ENCODE results near the gene RYR1. TPM values are rescaled to one million over a fixed set of nuclear protein-coding genes. Genes with fewer than 3 reads are reported as not detected.
A peak's percentile ranks its signal among the peaks of the same experiment; 100 is the strongest.

RYR1 gene
- total and polyA plus RNA-seq, 10 of the 15 experiments (the other 5 are each of a cell fraction or from before 2014, with no cell fraction given) = under 0.01 to 0.32 (median 0.07) TPM; not detected in 1

DNA sequence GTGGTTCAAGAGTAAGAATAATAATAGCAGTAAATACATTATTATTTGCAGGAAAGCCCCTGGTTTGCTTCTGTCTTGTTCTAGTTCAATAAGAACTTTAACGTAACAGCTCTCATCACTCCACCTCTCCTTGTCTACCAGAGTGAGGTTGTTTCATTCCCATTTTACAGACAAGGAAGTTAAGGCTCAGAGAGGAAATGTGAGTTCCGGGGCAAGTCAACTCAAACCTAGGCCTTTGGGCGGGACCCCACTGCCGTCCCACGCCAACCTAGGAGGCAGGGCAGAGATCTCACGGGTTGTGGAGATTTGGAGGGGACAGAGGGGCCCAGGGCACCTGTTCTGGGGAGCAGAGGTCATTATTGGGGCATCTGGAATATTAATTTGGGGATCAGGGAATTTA is 182.8 kb downstream of the RYR1 start (continued):
- no peak for TF ChIP-seq SRF (IDR thresholded peaks at IDR 0.05; ENCODE audit: low read depth in 2 of 2, low read length in 2 of 2)

DNA sequence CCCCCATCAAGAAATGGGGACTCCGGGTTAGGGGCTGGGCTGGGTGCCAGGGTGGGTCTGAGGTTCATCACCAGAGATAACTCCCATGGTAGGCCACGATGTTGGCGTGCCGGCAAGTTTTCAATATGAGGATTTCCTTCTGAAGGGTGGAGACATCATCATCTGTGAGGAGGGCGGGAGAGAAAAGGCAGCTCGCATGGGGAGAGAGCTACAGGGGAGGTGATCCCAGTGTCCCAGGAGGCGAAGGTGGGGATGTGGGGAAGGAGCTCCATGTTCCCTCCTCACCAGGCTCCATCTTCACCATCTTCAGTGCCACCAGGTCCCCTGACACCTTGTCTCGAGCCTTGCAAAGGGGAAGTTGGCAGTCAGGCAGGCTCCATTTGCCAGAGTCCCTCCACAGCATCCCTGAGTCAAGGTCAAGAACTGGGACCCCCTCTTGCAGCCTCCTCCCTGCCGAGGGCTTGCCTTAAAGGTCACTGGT is 183.8 kb downstream of the RYR1 start:
- under 1% methylated on average over 9 of the region's 9 CpGs for WGBS (ENCODE audit: insufficient coverage, insufficient replicate concordance, low lambda C conversion rate, missing lambda C conversion rate)

More for the DNA sequence above, 183.8 kb downstream of the RYR1 start:
- Histone ChIP-seq H4K20me1 (ENCODE audit: control insufficient read depth, insufficient read depth) (no peaks in the 10 kb centered on the region), H3K9ac (ENCODE audit: control insufficient read depth, insufficient read depth, low read length) (peak overlapping the region; percentile 92), H3K9me3 (replicated peaks; ENCODE audit: control insufficient read depth, insufficient read depth, low read length) (no peaks in the 10 kb centered on the region), H3K4me3 (peak overlapping the region; percentile 84), H3K4me1 (ENCODE audit: control insufficient read depth, insufficient read depth, low read length) (peaks cover 12% of the 10 kb centered on the region), H3K27me3 (replicated peaks in 1 of 2; ENCODE audit: control insufficient read depth in 2 of 2, insufficient read depth in 2 of 2, low read length in 1 of 2) (no peaks in the 10 kb centered on the region), H3K36me3 (ENCODE audit: control insufficient read depth in 2 of 2, insufficient read depth in 2 of 2, low read length in 1 of 2) (peaks cover 16% of the 10 kb centered on the region in 2 experiments), H3K4me2 (ENCODE audit: control insufficient read depth, insufficient read depth) (peak overlapping the region; percentile 85), H2AFZ (ENCODE audit: control insufficient read depth, low read depth, low read length) (peak overlapping the region; percentile 61), H3K79me2 (ENCODE audit: control insufficient read depth, insufficient read depth, low read length) (peaks cover 51% of the 10 kb centered on the region), H3K27ac (ENCODE audit: control insufficient read depth, insufficient read depth) (peak overlapping the region; percentile 98)
- intact Hi-C loops (cut with micrococcal nuclease; ENCODE audit: unreplicated experiment) (no loop called here), in situ Hi-C loops (cut with MboI) (loop anchor here (5.0 kb wide), 1 partner anchor 55 kb away; no protein-coding TSS in a partner anchor)
- DNase-seq (ENCODE audit: low read depth, low spot score) (peak; percentile 9), FAIRE-seq (no peak), ATAC-seq (peak; percentile 12)
- ChIA-PET POLR2A (interaction anchor here (0.5 to 6.2 kb wide), 19 partner anchors 12 to 356 kb away, joined by 3 to 135 read pairs (median 5); partner anchors contain the start of genes ACTN4, ECH1, FAM98C and MRPS12), RAD21 (ENCODE audit: unreplicated experiment) (interaction anchor here (1.0 to 5.6 kb wide), 12 partner anchors 17 to 313 kb away, joined by 3 to 135 read pairs (median 13); partner anchors contain the start of genes ACTN4, FAM98C, MRPS12 and RINL), CTCF (interaction anchor here (0.5 to 6.5 kb wide), 14 partner anchors 10 to 313 kb away, joined by 3 to 74 read pairs (median 6); partner anchors contain the start of genes ACTN4, MRPS12 and SARS2), SMC1A (ENCODE audit: uncharacterized antibody, unreplicated experiment) (interaction anchor here (0.8 to 7.0 kb wide), 13 partner anchors 17 to 313 kb away, joined by 3 to 85 read pairs (median 4); partner anchors contain the start of genes ACTN4, MRPS12 and SARS2)
- no TSS peak for BruUV-seq (replicated peaks)
- peak; percentile 45 for TF ChIP-seq SPI1 (IDR thresholded peaks at IDR 0.05; ENCODE audit: borderline replicate concordance, insufficient read depth, low read depth, low read length)
- TF ChIP-seq, protein P1, sequence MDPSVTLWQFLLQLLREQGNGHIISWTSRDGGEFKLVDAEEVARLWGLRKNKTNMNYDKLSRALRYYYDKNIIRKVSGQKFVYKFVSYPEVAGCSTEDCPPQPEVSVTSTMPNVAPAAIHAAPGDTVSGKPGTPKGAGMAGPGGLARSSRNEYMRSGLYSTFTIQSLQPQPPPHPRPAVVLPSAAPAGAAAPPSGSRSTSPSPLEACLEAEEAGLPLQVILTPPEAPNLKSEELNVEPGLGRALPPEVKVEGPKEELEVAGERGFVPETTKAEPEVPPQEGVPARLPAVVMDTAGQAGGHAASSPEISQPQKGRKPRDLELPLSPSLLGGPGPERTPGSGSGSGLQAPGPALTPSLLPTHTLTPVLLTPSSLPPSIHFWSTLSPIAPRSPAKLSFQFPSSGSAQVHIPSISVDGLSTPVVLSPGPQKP (IDR thresholded peaks at IDR 0.05; ENCODE audit: low read depth, low read length) = no peak
